DMS53 (cell line): Measurements from ENCODE around the gene UTY.
"Not testable (repeated sequence)": the region's sequence is repeated elsewhere in the genome, so short reads cannot be mapped to it uniquely, and the experiment has no call there.

Experiments used
- DNase-seq: peaks from one replicate; lab custom pipeline; 2025; lab: John Stamatoyannopoulos, UW

Gene UTY

DNA sequence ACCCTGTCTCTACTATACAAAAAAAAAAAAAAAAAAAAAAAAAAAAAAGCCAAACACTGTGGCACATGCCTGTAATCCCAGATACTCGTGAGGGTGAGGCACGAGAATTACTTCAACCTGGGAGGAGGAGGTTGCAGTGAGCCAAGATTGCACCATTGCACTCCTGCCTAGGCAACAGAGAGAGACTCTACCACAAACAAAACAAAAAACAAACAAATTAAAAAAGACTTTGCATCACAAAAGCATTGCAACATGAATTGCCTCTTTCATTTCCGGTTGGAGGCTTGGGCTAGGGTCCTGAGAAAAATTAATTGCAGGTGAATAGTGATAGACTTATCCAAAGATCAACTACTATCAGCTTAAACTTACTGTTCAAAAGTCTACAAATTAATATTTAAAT lies 180.4 kb downstream of the UTY start:
- DNase-seq: no peak

DNA sequence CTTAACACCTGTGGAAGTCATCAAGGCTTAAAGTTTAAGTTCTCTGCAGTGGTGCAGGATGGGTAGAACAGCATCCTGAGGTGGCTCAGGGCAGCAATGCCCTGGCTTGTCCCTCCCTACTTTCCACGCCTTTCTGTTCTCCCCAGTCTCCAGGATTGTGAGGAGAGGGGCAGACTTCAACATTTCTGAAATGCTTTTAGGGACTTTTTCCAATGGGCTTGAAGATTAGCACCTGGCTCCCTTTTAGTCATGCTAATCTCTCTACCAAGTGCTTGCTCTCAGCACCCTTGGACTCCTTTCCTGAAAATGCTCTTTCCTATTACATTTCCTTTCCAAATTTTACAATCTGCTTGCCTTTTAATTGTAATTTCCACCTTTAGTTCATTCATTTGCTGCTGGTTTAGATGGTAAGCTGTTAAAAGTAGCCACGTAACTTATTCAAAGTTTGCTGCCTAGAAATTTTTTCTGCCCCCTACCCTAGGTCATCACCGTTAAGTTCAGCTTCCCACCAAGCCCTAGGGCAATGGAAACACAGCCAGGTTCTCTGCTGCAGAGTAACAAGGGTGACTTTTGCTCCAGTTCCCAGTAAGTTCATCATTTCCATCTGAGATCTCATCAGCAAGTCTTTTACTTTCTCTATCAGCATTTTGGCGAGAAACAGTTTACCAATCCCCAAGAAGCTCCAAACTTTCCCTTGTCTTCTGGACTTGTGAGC lies 183.5 kb downstream of the UTY start:
- DNase-seq: no peak

DNA sequence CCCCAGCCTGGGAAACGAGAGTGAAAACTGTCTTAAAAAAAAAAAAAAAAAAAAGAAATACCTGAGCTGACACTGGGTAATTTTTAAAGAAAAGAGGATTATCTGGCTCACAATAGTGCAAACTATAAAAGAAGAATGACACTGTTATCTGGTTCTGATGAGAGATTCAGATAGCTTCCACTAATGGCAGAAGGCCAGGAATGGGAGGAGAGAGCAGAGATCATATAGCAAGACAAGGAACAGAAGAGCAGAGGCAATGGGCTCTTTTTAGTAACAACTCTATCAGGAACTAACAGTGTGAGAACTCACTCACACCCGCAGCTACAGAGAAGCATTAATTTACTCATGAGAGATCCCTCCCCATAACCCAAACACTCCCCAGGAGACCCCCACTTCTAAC lies 184.8 kb downstream of the UTY start:
- no peak for DNase-seq

DNA sequence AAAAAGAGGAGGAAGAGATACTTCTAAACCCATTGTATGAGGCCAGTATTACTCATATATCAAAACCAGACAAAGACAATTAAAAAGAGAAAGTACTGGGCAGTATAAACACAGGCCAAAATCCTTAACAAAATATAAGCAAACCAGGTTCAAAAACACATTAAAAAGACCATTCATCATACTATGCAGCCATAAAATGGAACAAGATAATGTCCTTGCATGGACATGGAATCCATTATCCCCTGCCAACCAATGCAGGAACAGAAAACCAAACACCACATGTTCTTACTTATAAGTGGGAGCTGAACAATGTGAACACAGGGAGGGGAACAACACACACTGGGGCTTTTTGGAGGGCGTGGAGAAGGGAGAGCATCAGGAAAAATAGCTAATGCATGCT lies 188.6 kb downstream of the UTY start:
- no peak for DNase-seq

DNA sequence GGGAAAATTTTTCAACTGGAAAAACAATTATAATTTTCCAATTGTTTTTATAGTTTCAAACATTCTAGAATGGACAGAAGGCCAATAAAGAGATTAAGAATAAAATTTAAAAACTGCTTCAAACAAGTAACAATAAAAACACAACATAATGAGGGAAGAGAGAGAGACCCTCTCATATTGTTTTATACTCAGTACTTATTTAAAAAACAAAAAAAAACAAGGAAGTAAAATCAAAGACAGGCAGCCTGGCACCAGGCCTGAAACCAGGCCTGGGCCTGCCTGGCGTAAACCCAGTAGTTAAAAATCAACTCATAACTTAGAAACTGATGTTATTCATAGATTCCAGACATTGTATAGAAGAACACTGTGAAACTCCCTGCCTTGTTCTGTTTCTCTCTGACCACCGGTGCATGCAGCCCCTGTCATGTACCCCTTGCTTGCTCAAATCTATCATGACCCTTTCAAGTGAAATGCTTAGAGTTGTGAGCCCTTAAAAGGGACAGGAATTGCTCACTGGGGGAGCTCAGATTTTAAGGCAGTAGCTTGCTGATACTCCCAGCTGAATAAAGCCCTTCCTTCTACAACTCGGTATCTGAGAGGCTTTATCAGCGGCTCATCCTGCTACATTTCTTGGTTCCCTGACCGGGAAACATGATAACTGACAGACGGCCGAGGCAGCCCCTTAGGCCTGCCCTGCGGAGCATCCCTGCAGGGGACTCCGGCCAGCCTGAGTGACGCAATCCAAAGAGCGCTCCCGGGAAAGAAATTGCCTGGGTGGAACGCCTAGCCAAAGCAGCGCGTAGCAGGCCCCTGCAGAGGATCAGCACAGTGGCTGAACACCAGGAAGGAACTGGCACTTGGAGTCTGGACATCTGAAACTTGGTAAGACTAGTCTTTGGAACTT lies 197.4 kb downstream of the UTY start:
- DNase-seq: not testable (repeated sequence)

DNA sequence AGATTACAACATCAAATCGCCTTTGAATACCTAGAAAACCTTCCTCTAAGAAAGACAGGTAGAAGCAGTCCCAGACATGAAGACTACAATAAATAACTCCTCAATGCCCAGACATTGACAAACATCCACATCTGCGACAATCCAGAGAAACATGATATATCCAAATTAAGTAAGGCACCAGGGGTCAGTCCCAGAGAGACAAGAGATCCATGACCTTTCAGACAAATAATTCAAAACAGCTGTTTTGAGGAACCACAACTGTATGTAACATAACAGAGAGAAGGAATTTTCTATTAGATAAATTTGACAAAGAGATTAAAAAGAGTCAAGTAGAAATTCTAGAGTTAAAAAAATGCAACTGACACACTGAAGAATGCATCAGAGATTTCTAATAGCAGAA lies 200.3 kb downstream of the UTY start:
- no peak for DNase-seq

DNA sequence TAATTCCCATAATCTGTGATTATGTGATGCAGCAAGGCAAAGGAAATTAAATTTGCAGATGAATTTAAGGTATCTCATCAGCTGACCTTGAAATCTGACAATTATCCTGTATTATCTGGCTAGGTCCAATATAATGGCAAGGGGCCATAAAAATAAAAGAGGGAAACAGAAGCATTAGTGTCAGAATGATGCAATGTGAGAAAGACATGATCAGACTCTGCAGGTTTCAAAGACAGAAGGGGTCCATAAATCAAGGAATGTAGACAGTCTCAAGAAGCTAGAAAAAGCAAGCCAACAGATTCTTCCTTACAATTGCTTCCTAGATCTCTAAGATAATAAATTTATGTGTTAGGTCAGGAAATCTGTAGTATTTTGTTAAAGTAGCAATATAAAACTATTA lies 208.1 kb downstream of the UTY start:
- DNase-seq: no peak

DNA sequence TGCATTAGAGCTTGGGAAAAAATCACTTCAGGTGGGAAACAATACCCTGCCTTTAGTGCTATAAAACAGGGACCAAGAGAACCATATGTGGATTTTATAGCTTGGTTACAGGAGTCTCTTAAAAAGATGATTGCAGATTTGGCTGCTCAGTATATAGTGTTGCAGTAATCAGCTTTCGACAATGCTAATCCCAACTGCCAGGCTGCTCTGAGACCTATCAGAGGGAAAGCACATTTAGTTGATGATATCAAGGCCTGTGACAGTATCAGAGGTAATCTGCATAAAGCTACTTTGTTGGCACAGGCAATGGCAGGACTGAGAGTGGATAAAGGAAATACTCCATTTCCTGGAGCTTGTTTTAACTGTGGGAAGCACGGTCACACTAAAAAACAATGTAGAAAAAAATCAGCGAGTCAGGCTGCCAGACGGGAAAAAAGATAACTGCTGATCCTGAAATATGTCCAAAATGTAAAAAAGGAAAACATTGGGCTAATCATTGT lies 225.8 kb downstream of the UTY start:
- DNase-seq: not testable (repeated sequence)

DNA sequence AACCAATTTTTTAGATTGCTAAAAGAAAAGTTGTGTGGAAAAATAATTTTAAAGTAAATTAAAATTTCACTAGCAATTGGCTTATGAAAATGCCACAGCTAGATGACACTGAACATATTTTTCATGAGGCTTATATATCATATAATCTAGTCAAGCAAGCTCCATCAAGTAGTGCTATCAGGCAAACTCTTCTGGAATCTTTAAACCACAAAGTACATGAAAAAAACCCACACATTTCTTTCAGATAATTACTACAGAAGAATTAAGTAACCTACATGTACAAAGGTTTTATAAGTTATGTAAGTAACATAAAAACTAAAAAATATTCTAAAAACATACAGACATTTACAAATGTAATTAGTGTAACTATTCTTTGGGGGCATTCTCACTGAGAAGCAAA lies 229.4 kb downstream of the UTY start:
- no peak for DNase-seq

DNA sequence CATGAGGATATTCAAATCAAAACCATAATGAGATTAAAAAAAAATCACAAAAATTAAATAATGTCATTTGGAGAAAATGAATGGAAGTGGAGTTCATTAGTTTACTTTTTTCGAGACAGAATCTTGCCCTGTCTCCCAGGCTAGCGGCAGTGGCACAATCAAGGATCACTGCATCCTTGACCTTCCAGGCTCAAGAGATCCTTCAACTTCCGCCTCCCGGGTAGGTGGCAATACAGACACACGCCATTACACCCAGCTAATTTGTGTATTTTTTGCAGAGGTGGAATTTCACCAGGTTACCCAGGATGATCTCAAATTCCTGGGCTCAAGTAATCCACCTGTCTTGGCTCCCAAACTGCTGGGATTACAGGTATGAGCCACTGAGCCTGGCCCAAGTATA lies 236.1 kb downstream of the UTY start:
- no peak for DNase-seq

DNA sequence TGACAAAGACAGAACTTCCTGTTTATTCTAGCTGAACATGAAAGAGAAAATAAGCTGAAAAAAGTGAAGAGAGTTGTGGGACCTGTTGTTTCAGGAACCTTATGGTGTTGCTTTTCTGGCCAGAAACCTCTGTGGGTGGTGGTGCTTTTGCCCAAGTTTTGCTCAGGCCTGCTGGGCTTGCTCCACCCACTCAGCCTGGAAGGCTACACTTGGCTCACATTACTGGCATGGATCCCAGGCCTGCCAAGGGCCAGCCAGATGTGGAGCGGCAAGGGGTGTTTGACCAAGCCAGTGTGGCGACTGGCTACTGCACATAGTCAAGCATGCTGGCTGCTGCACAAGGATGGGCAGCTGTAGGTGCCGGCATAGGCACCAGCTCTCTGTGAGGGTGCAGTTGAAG lies 245.9 kb downstream of the UTY start:
- DNase-seq: no peak

DNA sequence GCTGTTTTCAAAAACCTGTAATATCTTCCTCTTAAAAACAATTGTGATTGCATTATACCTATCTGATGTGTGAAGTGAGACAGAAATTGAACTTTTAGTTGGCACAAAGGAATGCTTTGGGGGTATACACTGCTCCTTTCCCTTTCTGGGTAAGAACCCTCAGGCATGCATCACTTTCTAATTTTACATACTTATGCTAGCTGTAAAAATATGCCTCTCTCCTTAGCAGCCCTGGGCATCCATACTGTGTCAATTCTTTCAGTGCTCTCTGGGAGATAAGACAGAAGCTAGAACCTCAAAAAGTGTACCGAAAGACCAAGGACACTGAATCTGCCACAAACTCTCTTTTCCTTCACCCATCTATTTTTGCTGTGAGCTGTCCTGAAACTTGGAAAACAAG lies 246.7 kb downstream of the UTY start:
- DNase-seq: no peak

DNA sequence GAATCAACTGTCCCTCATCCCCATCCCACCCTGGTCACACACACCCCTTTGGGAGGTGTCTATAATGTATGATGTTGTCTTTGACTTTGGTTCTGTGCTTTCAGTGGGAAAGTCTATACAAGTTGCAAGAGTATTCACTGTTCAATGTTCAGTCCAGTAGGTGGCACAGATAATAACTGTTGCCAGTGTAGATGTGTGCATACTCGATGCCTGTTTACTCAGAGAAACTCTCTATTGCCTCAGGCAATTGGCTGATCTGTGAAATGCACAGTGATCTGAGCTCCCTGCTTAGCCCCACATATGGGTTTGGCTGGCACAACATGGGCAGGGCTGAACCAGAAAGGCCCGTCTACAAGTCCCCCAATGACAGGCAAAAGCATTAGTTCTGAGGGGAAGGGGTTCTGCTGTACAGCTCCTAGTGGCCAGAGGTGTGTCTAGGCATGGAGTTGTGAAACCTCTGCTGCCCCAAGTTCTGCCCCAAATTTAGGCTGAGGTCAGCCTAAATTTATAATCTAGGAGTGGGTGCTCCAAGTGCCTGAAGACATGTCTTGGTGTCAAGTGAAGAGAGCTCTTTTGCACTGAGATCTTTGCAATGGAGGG lies 252.4 kb downstream of the UTY start:
- no peak for DNase-seq

DNA sequence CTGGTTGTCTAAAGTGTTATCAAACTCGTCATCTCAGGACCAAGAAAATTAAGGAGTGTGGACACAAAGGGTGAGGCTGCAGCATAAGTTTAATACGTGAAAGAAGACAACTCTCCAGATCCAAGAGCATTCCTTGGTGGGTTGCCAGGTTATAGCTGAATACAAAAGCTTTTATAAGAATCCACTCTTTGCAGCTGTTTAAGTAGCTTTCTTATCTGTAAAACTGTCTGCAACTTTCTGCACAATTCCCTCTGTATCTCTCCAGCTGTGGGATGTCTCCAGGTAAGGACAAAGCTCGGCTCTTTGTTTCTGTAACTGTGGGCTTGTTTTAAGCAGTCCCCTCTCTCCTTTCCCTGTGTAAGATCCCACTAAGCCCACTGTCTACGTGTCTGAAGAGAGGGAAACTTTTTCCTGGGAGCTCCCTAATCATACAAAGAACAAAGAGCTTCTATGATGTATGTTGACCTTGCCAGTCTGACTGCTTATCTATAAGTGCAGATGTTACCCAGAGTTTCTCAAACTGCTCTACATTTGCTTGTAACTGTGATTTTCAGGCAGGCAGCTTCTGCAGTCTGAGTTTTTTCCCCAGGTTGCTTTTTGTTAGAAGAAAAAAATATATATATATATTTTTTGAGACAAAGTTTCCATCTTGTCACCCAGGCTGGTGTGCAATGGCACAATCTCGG lies 268.7 kb downstream of the UTY start:
- no peak for DNase-seq

DNA sequence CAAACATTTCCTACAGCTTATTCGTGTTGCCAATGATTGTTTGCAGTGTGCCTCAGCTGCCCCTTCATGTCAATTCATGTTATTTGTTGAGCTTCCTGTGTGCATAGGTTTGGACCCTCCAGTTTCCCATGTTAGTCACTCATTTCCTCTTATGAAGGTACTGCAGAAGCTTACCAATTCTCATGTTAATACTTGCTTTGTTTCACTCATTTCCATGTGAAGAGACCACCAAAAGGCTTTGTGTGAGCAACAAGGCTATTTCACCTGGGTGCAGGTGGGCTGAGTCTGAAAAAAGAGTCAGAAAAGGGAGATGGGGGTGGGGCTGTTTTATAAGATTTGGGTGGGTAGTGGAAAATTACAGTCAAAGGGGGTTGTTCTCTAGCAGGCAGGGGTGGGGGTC lies 274.6 kb downstream of the UTY start:
- DNase-seq: no peak
